ENCODE measurements around the gene ATOH7. TPM values are rescaled to one million over a fixed set of nuclear protein-coding genes. Genes with fewer than 3 reads are reported as not detected.

ATOH7 gene
- total and polyA plus RNA-seq, 4 donors = 0.23 TPM; not detected in 3

GRCh38 chr10:68242051-68242450, 10.1 kb upstream of the ATOH7 start:
- WGBS, 2 donors = 81 to 85% methylated on average over 2 of the region's 2 CpGs
- no peak for DNase-seq
- intact Hi-C loops (cut with DNase I) = no loop called here
- Histone ChIP-seq H3K4me1 (ENCODE audit: control insufficient read depth in 1 of 2, insufficient read depth in 2 of 2, low read length in 2 of 2) (no peaks in the 10 kb centered on the region), H3K9me3 (ENCODE audit: control insufficient read depth, low read length) (no peaks in the 10 kb centered on the region), H3K36me3 (ENCODE audit: control insufficient read depth in 1 of 2, insufficient read depth in 2 of 2, low read length in 1 of 2) (no peaks in the 10 kb centered on the region), H3K4me3 (ENCODE audit: low read length in 2 of 2) (no peak overlapping the region), H3K27ac (ENCODE audit: low read depth in 1 of 2, low read length in 2 of 2) (no peak overlapping the region), H3K27me3 (ENCODE audit: control insufficient read depth in 1 of 2, insufficient read depth in 2 of 2, low read length in 1 of 2) (no peaks in the 10 kb centered on the region)
- no peak for ATAC-seq (ENCODE audit: low FRiP score)

GRCh38 chr10:68239596-68240150, 7.8 kb upstream of the ATOH7 start:
- DNase-seq (no peak), ATAC-seq (ENCODE audit: low FRiP score) (no peak)
- 61 to 64% methylated on average over 5 of the region's 5 CpGs for WGBS, 2 donors
- H3K4me1 ChIP-seq (ENCODE audit: control insufficient read depth in 1 of 2, insufficient read depth in 2 of 2, low read length in 2 of 2) = no peaks in the 10 kb centered on the region
- no peaks in the 10 kb centered on the region for H3K36me3 ChIP-seq (ENCODE audit: control insufficient read depth in 1 of 2, insufficient read depth in 2 of 2, low read length in 1 of 2)
- H3K9me3 ChIP-seq (ENCODE audit: control insufficient read depth, low read length) = no peaks in the 10 kb centered on the region
- no peaks in the 10 kb centered on the region for H3K27me3 ChIP-seq (ENCODE audit: control insufficient read depth in 1 of 2, insufficient read depth in 2 of 2, low read length in 1 of 2)
- H3K27ac ChIP-seq (ENCODE audit: low read depth in 1 of 2, low read length in 2 of 2) = no peak overlapping the region
- intact Hi-C loops (cut with DNase I) = no loop called here
- no peak overlapping the region for H3K4me3 ChIP-seq (ENCODE audit: low read length in 2 of 2)

- DNase-seq (no peak), ATAC-seq (ENCODE audit: low FRiP score) (no peak)
- no peaks in the 10 kb centered on the region for H3K9me3 ChIP-seq (ENCODE audit: control insufficient read depth, low read length)
- H3K36me3 ChIP-seq (ENCODE audit: control insufficient read depth in 1 of 2, insufficient read depth in 2 of 2, low read length in 1 of 2) = no peaks in the 10 kb centered on the region
- H3K27me3 ChIP-seq (ENCODE audit: control insufficient read depth in 1 of 2, insufficient read depth in 2 of 2, low read length in 1 of 2) = no peaks in the 10 kb centered on the region
- intact Hi-C loops (cut with DNase I) = no loop called here
- no peak overlapping the region for H3K27ac ChIP-seq (ENCODE audit: low read depth in 1 of 2, low read length in 2 of 2)
- 93% methylated on average over 5 of the region's 5 CpGs for WGBS, 2 donors
- H3K4me3 ChIP-seq (ENCODE audit: low read length in 2 of 2) = no peak overlapping the region
- no peaks in the 10 kb centered on the region for H3K4me1 ChIP-seq (ENCODE audit: control insufficient read depth in 1 of 2, insufficient read depth in 2 of 2, low read length in 2 of 2)
Measured at GRCh38 chr10:68239069-68239468, 7.2 kb upstream of the ATOH7 start.

- H3K27me3 ChIP-seq (ENCODE audit: control insufficient read depth in 1 of 2, insufficient read depth in 2 of 2, low read length in 1 of 2) = no peaks in the 10 kb centered on the region
- no peak overlapping the region for H3K4me3 ChIP-seq (ENCODE audit: low read length in 2 of 2)
- H3K27ac ChIP-seq (ENCODE audit: low read depth in 1 of 2, low read length in 2 of 2) = no peak overlapping the region
- intact Hi-C loops (cut with DNase I) = no loop called here
- ATAC-seq (ENCODE audit: low FRiP score) = no peak
- 79 to 86% methylated on average over 6 of the region's 6 CpGs for WGBS, 2 donors
- no peak for DNase-seq
- H3K36me3 ChIP-seq (ENCODE audit: control insufficient read depth in 1 of 2, insufficient read depth in 2 of 2, low read length in 1 of 2) = no peaks in the 10 kb centered on the region
- H3K4me1 ChIP-seq (ENCODE audit: control insufficient read depth in 1 of 2, insufficient read depth in 2 of 2, low read length in 2 of 2) = no peaks in the 10 kb centered on the region
- no peaks in the 10 kb centered on the region for H3K9me3 ChIP-seq (ENCODE audit: control insufficient read depth, low read length)
Measured at GRCh38 chr10:68238371-68238770, 6.5 kb upstream of the ATOH7 start.

- 91 to 94% methylated on average over 3 of the region's 3 CpGs for WGBS, 2 donors
- ATAC-seq (ENCODE audit: low FRiP score) (no peak), DNase-seq (no peak)
- no peak overlapping the region for H3K4me3 ChIP-seq (ENCODE audit: low read length in 2 of 2)
- no peaks in the 10 kb centered on the region for H3K36me3 ChIP-seq (ENCODE audit: control insufficient read depth in 1 of 2, insufficient read depth in 2 of 2, low read length in 1 of 2)
- no peaks in the 10 kb centered on the region for H3K9me3 ChIP-seq (ENCODE audit: control insufficient read depth, low read length)
- intact Hi-C loops (cut with DNase I) = no loop called here
- no peak overlapping the region for H3K27ac ChIP-seq (ENCODE audit: low read depth in 1 of 2, low read length in 2 of 2)
- H3K27me3 ChIP-seq (ENCODE audit: control insufficient read depth in 1 of 2, insufficient read depth in 2 of 2, low read length in 1 of 2) = no peaks in the 10 kb centered on the region
- peaks cover 0 to under 1% of the 10 kb centered on the region in 2 donors for H3K4me1 ChIP-seq (ENCODE audit: control insufficient read depth in 1 of 2, insufficient read depth in 2 of 2, low read length in 2 of 2)
Measured at GRCh38 chr10:68237173-68237572, 5.3 kb upstream of the ATOH7 start.

GRCh38 chr10:68235581-68235980, 3.7 kb upstream of the ATOH7 start:
- ATAC-seq (ENCODE audit: low FRiP score) (no peak), DNase-seq (no peak)
- Histone ChIP-seq H3K27ac (ENCODE audit: low read depth in 1 of 2, low read length in 2 of 2) (no peak overlapping the region), H3K4me1 (ENCODE audit: control insufficient read depth in 1 of 2, insufficient read depth in 2 of 2, low read length in 2 of 2) (peaks cover 0 to 2% of the 10 kb centered on the region in 2 donors), H3K27me3 (ENCODE audit: control insufficient read depth in 1 of 2, insufficient read depth in 2 of 2, low read length in 1 of 2) (no peaks in the 10 kb centered on the region), H3K9me3 (ENCODE audit: control insufficient read depth, low read length) (no peaks in the 10 kb centered on the region), H3K36me3 (ENCODE audit: control insufficient read depth in 1 of 2, insufficient read depth in 2 of 2, low read length in 1 of 2) (no peaks in the 10 kb centered on the region), H3K4me3 (ENCODE audit: low read length in 2 of 2) (no peak overlapping the region)
- intact Hi-C loops (cut with DNase I) = no loop called here

GRCh38 chr10:68235111-68235510, 3.2 kb upstream of the ATOH7 start:
- Histone ChIP-seq H3K4me3 (ENCODE audit: low read length in 2 of 2) (no peak overlapping the region), H3K4me1 (ENCODE audit: control insufficient read depth in 1 of 2, insufficient read depth in 2 of 2, low read length in 2 of 2) (peaks cover 0 to 2% of the 10 kb centered on the region in 2 donors), H3K27ac (ENCODE audit: low read depth in 1 of 2, low read length in 2 of 2) (no peak overlapping the region), H3K27me3 (ENCODE audit: control insufficient read depth in 1 of 2, insufficient read depth in 2 of 2, low read length in 1 of 2) (no peaks in the 10 kb centered on the region), H3K9me3 (ENCODE audit: control insufficient read depth, low read length) (no peaks in the 10 kb centered on the region), H3K36me3 (ENCODE audit: control insufficient read depth in 1 of 2, insufficient read depth in 2 of 2, low read length in 1 of 2) (no peaks in the 10 kb centered on the region)
- DNase-seq (no peak), ATAC-seq (ENCODE audit: low FRiP score) (no peak)
- intact Hi-C loops (cut with DNase I) = no loop called here
- WGBS, 2 donors = 72 to 74% methylated on average over 2 of the region's 2 CpGs

GRCh38 chr10:68233046-68233445, 1.1 kb upstream of the ATOH7 start:
- intact Hi-C loops (cut with DNase I) = no loop called here
- no peaks in the 10 kb centered on the region for H3K36me3 ChIP-seq (ENCODE audit: control insufficient read depth in 1 of 2, insufficient read depth in 2 of 2, low read length in 1 of 2)
- H3K4me3 ChIP-seq (ENCODE audit: low read length in 2 of 2) = no peak overlapping the region
- ATAC-seq (ENCODE audit: low FRiP score) (no peak), DNase-seq (no peak)
- WGBS, 2 donors = 81 to 82% methylated on average over 3 of the region's 3 CpGs
- no peak overlapping the region for H3K27ac ChIP-seq (ENCODE audit: low read depth in 1 of 2, low read length in 2 of 2)
- H3K9me3 ChIP-seq (ENCODE audit: control insufficient read depth, low read length) = no peaks in the 10 kb centered on the region
- H3K27me3 ChIP-seq (ENCODE audit: control insufficient read depth in 1 of 2, insufficient read depth in 2 of 2, low read length in 1 of 2) = no peaks in the 10 kb centered on the region
- peaks cover 0 to 2% of the 10 kb centered on the region in 2 donors for H3K4me1 ChIP-seq (ENCODE audit: control insufficient read depth in 1 of 2, insufficient read depth in 2 of 2, low read length in 2 of 2)

- Histone ChIP-seq H3K27me3 (ENCODE audit: control insufficient read depth in 1 of 2, insufficient read depth in 2 of 2, low read length in 1 of 2) (no peaks in the 10 kb centered on the region), H3K36me3 (ENCODE audit: control insufficient read depth in 1 of 2, insufficient read depth in 2 of 2, low read length in 1 of 2) (no peaks in the 10 kb centered on the region), H3K9me3 (ENCODE audit: control insufficient read depth, low read length) (no peaks in the 10 kb centered on the region), H3K4me3 (ENCODE audit: low read length in 2 of 2) (peak overlapping the region; percentile 11 to 95), H3K4me1 (ENCODE audit: control insufficient read depth in 1 of 2, insufficient read depth in 2 of 2, low read length in 2 of 2) (peaks cover 0 to 2% of the 10 kb centered on the region in 2 donors), H3K27ac (ENCODE audit: low read depth in 1 of 2, low read length in 2 of 2) (no peak overlapping the region)
- peak; percentile 91 for ATAC-seq (ENCODE audit: low FRiP score)
- DNase-seq = peak; percentile 63 to 87
- intact Hi-C loops (cut with DNase I) = no loop called here
- WGBS, 2 donors = 0% methylated on average over 79 to 81 of the region's 81 CpGs
Measured at GRCh38 chr10:68231106-68231816, 652 bp downstream of the ATOH7 start.
